HPDE6-E6E7 (cell line): ENCODE results near the gene CEP126.

Experiments used
- DNase-seq: peaks from one replicate; pipeline ENCODE4 v3.0.0; 2011; ENCODE audit warnings: missing footprints; ENCODE audit errors: extremely low spot score

Gene CEP126

DNA sequence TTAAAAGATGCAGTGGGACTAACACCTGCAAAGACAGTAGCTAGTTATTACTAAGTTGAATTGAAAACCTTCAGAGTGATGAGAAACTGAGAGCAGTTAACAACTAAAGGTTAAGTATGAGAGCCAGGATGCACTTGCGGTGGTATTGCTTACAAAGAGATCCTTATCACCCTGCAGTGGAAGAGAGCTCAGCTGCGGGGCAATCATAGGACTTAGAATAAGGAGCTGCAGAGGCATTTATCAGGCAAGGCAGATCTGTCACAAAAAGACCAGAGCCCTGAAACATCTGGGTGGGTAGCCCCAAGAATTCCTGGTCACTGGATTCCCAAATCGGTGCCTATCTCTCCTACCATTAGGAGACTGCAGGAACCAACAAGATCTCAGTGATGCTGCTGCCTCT lies 98.1 kb downstream of the CEP126 start:
- DNase-seq: no peak

DNA sequence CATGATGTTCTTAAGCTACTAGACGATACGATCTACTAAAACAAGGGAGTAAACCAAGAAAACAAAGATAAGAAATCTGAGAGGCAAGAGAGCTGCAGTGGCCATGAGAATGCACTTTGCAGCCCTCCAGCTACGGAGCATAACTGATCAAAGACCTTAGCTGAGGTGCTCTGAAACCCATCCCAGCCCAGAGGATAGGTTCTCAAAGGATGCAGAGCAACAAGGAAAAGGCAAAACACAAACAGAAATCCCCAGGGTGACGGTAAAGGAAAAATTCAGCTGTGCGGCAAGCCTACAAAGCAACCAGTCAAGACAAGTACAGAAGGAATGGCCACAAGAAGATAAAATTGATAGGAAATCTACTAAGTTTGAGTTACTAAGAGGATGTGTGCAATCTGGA lies 99.9 kb downstream of the CEP126 start:
- no peak for DNase-seq

DNA sequence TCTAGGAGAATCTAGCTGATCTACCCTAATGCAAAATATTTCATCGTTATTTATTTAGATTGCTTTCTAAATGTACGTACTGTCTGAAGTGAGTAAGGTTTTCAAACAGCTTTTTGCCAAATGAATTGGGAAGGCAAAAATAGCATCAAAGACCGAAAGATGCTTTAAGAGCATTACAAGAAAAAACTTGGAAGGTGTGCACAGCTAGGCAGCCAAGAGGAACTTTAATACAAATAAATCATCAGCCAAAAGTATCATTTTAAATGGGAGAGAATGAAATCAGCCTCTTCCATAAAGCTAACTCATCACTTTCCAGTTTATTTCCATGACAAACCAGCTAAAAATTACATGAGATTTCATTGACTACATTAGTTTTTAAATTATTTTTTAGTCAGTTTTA lies 102.2 kb downstream of the CEP126 start:
- DNase-seq: no peak

DNA sequence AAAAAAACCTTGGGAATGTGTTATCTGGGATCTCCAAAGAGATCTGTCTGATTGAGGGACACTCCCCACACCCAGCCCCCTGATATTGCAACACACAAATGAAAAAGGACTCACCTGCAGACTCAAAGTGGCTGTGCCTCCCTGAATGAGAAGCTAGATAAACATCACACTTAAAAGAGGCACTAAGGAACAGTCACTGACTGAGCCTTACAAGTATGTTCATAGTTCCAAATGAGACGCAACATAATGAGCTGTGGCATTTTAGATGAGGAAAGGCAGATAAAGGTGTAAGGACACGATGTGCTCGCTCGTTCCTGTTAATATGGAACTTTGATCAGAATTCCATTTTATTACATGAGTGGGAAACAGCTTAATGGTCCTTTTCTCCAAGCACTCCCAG lies 111.4 kb downstream of the CEP126 start:
- no peak for DNase-seq

DNA sequence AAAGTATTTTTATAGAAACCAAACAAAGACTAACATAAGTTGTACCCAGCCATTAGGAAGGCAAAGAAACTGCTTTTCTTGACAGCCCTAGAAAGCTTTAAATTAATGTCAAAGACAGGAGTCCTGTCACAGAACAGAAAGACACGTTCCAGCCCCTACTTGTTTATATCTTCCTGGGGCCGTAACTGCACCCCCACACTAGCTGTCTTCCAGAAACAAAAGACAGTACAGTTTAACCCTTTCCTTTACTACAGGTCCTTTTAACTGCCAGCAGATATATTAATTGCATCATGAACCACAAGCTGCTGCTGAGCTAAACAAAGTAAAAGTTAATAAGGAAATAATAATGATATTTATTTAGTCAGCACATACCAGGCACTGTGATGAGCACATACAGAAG lies 112.1 kb downstream of the CEP126 start:
- DNase-seq: no peak

DNA sequence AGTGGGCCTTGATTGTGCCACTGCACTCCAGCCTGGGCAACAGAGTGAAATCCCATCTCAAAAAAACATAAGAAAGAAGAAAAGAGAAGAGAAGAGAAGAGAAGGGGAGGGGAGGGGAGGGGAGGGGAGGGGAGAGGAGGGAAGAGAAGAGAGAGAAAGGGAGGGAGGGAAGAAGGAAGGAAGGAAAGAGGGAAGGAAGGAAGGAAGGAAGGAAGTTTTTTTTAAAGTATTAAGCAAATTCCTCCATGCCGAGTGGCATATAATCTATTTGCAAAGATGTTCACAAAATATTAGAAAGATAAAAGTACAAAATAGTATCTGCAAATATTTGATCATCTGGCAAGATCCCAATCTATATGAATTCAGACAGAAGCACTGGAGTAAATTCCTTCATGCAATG lies 121.9 kb downstream of the CEP126 start:
- no peak for DNase-seq

DNA sequence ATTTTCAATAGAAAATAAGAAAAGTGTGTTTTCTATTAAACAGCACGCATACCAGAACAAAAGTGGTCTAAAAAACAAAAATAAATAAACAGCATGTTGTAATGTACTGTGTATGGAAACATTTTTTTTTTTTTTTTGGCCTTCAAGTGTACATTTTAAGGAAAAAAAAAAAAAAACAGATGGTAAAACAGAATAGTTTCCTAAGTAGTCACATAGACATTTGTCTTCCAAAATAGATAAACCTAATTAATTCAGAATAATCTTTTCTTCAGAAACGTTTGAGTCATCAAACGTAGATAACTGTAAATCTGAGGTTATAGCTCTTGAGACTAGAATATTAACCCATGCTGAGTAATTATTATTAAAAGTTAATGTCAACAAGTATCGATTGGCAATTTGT lies 132.0 kb downstream of the CEP126 start:
- no peak for DNase-seq

DNA sequence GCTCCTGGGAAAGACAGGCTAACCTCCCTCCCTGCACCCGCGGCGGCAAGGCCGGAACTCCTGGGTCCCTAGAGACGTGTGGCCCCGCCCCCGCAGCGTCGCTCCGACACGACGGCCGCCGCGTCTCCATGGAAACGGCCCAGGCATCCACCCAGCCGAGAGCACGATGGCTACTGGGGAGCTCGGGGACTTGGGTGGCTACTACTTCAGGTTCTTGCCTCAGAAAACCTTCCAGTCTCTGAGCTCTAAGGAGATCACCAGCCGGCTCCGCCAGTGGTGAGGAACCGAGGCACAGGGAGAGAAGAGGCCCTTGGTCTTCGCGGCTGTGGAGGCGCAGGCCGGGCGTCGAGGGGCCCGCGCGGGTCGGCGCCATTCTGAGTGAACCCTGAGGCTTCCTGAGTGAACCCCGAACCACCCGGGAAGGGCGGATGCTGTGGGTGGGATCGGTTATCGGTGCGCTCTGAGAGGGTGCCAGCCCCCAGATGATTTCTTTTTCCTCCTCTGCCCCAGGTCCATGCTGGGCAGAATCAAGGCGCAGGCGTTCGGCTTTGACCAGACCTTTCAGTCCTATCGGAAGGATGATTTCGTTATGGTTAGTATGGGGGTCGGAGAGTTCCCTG lies 132.6 kb downstream of the CEP126 start, which contains the start of gene CFAP300:
CFAP300 (plus strand) TSS at position 133 of the 620 bp plus-strand sequence; CDS start at position 167, 34 bp downstream.
- DNase-seq: peak; percentile 66
